ENCODE results near the gene GPRC5B. TPM values are rescaled to one million over a fixed set of nuclear protein-coding genes. Genes with fewer than 3 reads are reported as not detected.

GPRC5B gene
- polyA plus RNA-seq, 1 donor: 46.8 TPM

- Histone ChIP-seq H3K27me3 (ENCODE audit: control insufficient read depth, insufficient read depth, low read length) (no peaks in the 10 kb centered on the region), H3K9me3 (ENCODE audit: control insufficient read depth, low read depth, low read length) (no peaks in the 10 kb centered on the region), H3K36me3 (ENCODE audit: control insufficient read depth, insufficient read depth, low read length) (no peaks in the 10 kb centered on the region), H3K27ac (ENCODE audit: low read length) (no peak overlapping the region), H3K4me3 (ENCODE audit: low read length) (no peak overlapping the region), H3K4me1 (ENCODE audit: control insufficient read depth, insufficient read depth, low read length) (no peaks in the 10 kb centered on the region)
- 100% methylated on average over 2 of the region's 3 CpGs for WGBS (ENCODE audit: insufficient coverage, low lambda C conversion rate)
- no peak for DNase-seq
These were observed 49.5 kb downstream of the GPRC5B start for GRCh38 chr16:19835196-19835595.

- Histone ChIP-seq H3K27ac (ENCODE audit: low read length) (no peak overlapping the region), H3K4me1 (ENCODE audit: control insufficient read depth, insufficient read depth, low read length) (peaks cover 5% of the 10 kb centered on the region), H3K36me3 (ENCODE audit: control insufficient read depth, insufficient read depth, low read length) (no peaks in the 10 kb centered on the region), H3K4me3 (ENCODE audit: low read length) (no peak overlapping the region), H3K27me3 (ENCODE audit: control insufficient read depth, insufficient read depth, low read length) (no peaks in the 10 kb centered on the region), H3K9me3 (ENCODE audit: control insufficient read depth, low read depth, low read length) (no peaks in the 10 kb centered on the region)
- no peak for DNase-seq
- no CpG with 5 or more reads among the region's 5 CpGs for WGBS (ENCODE audit: insufficient coverage, low lambda C conversion rate)
These were observed 51.1 kb downstream of the GPRC5B start for GRCh38 chr16:19833581-19833980.

GRCh38 chr16:19833176-19833575 lies 51.5 kb downstream of the GPRC5B start:
- no peaks in the 10 kb centered on the region for H3K27me3 ChIP-seq (ENCODE audit: control insufficient read depth, insufficient read depth, low read length)
- WGBS (ENCODE audit: insufficient coverage, low lambda C conversion rate): 90% methylated on average over 2 of the region's 3 CpGs
- DNase-seq: no peak
- no peaks in the 10 kb centered on the region for H3K9me3 ChIP-seq (ENCODE audit: control insufficient read depth, low read depth, low read length)
- H3K36me3 ChIP-seq (ENCODE audit: control insufficient read depth, insufficient read depth, low read length): no peaks in the 10 kb centered on the region
- no peak overlapping the region for H3K27ac ChIP-seq (ENCODE audit: low read length)
- H3K4me3 ChIP-seq (ENCODE audit: low read length): no peak overlapping the region
- peaks cover 5% of the 10 kb centered on the region for H3K4me1 ChIP-seq (ENCODE audit: control insufficient read depth, insufficient read depth, low read length)

GRCh38 chr16:19831678-19832077 lies 53.0 kb downstream of the GPRC5B start:
- WGBS (ENCODE audit: insufficient coverage, low lambda C conversion rate): 91% methylated on average over 4 of the region's 6 CpGs
- H3K9me3 ChIP-seq (ENCODE audit: control insufficient read depth, low read depth, low read length): no peaks in the 10 kb centered on the region

GRCh38 chr16:19830902-19831560 lies 53.6 kb downstream of the GPRC5B start:
- Histone ChIP-seq H3K4me3 (ENCODE audit: low read length) (no peak overlapping the region), H3K36me3 (ENCODE audit: control insufficient read depth, insufficient read depth, low read length) (no peaks in the 10 kb centered on the region), H3K4me1 (ENCODE audit: control insufficient read depth, insufficient read depth, low read length) (peaks cover 5% of the 10 kb centered on the region), H3K27me3 (ENCODE audit: control insufficient read depth, insufficient read depth, low read length) (no peaks in the 10 kb centered on the region), H3K27ac (ENCODE audit: low read length) (no peak overlapping the region), H3K9me3 (ENCODE audit: control insufficient read depth, low read depth, low read length) (no peaks in the 10 kb centered on the region)
- no CpG with 5 or more reads among the region's 5 CpGs for WGBS (ENCODE audit: insufficient coverage, low lambda C conversion rate)
- no peak for DNase-seq

More at GRCh38 chr16:19831678-19832077, 53.0 kb downstream of the GPRC5B start:
- H3K27me3 ChIP-seq (ENCODE audit: control insufficient read depth, insufficient read depth, low read length): no peaks in the 10 kb centered on the region
- H3K4me3 ChIP-seq (ENCODE audit: low read length): no peak overlapping the region
- no peaks in the 10 kb centered on the region for H3K36me3 ChIP-seq (ENCODE audit: control insufficient read depth, insufficient read depth, low read length)
- H3K27ac ChIP-seq (ENCODE audit: low read length): no peak overlapping the region
- DNase-seq: no peak
- peaks cover 5% of the 10 kb centered on the region for H3K4me1 ChIP-seq (ENCODE audit: control insufficient read depth, insufficient read depth, low read length)

GRCh38 chr16:19829844-19830692 lies 54.6 kb downstream of the GPRC5B start:
- peak overlapping the region; percentile 1 for H3K27ac ChIP-seq (ENCODE audit: low read length)
- peak; percentile 26 to 68 for DNase-seq
- no peaks in the 10 kb centered on the region for H3K36me3 ChIP-seq (ENCODE audit: control insufficient read depth, insufficient read depth, low read length)
- peaks cover 5% of the 10 kb centered on the region for H3K4me1 ChIP-seq (ENCODE audit: control insufficient read depth, insufficient read depth, low read length)
- no peak overlapping the region for H3K4me3 ChIP-seq (ENCODE audit: low read length)
- H3K9me3 ChIP-seq (ENCODE audit: control insufficient read depth, low read depth, low read length): no peaks in the 10 kb centered on the region
- WGBS (ENCODE audit: insufficient coverage, low lambda C conversion rate): no CpG with 5 or more reads among the region's 9 CpGs
- no peaks in the 10 kb centered on the region for H3K27me3 ChIP-seq (ENCODE audit: control insufficient read depth, insufficient read depth, low read length)

GRCh38 chr16:19824216-19824615 lies 60.4 kb downstream of the GPRC5B start:
- WGBS (ENCODE audit: insufficient coverage, low lambda C conversion rate): no CpG with 5 or more reads among the region's 5 CpGs
- Histone ChIP-seq H3K36me3 (ENCODE audit: control insufficient read depth, insufficient read depth, low read length) (no peaks in the 10 kb centered on the region), H3K4me1 (ENCODE audit: control insufficient read depth, insufficient read depth, low read length) (no peaks in the 10 kb centered on the region), H3K9me3 (ENCODE audit: control insufficient read depth, low read depth, low read length) (no peaks in the 10 kb centered on the region), H3K4me3 (ENCODE audit: low read length) (no peak overlapping the region), H3K27me3 (ENCODE audit: control insufficient read depth, insufficient read depth, low read length) (no peaks in the 10 kb centered on the region), H3K27ac (ENCODE audit: low read length) (no peak overlapping the region)
- DNase-seq: no peak

GRCh38 chr16:19823322-19823721 lies 61.3 kb downstream of the GPRC5B start:
- no peaks in the 10 kb centered on the region for H3K4me1 ChIP-seq (ENCODE audit: control insufficient read depth, insufficient read depth, low read length)
- no peaks in the 10 kb centered on the region for H3K27me3 ChIP-seq (ENCODE audit: control insufficient read depth, insufficient read depth, low read length)
- H3K9me3 ChIP-seq (ENCODE audit: control insufficient read depth, low read depth, low read length): no peaks in the 10 kb centered on the region
- no peak overlapping the region for H3K4me3 ChIP-seq (ENCODE audit: low read length)
- no peaks in the 10 kb centered on the region for H3K36me3 ChIP-seq (ENCODE audit: control insufficient read depth, insufficient read depth, low read length)
- DNase-seq: no peak
- H3K27ac ChIP-seq (ENCODE audit: low read length): no peak overlapping the region
- WGBS (ENCODE audit: insufficient coverage, low lambda C conversion rate): no CpG with 5 or more reads among the region's 6 CpGs

- Histone ChIP-seq H3K36me3 (ENCODE audit: control insufficient read depth, insufficient read depth, low read length) (no peaks in the 10 kb centered on the region), H3K4me1 (ENCODE audit: control insufficient read depth, insufficient read depth, low read length) (no peaks in the 10 kb centered on the region), H3K27ac (ENCODE audit: low read length) (no peak overlapping the region), H3K27me3 (ENCODE audit: control insufficient read depth, insufficient read depth, low read length) (no peaks in the 10 kb centered on the region), H3K9me3 (ENCODE audit: control insufficient read depth, low read depth, low read length) (no peaks in the 10 kb centered on the region), H3K4me3 (ENCODE audit: low read length) (no peak overlapping the region)
- WGBS (ENCODE audit: insufficient coverage, low lambda C conversion rate): 100% methylated on average over 1 of the region's 2 CpGs
- DNase-seq: no peak
These were observed 62.1 kb downstream of the GPRC5B start for GRCh38 chr16:19822533-19822932.

GRCh38 chr16:19817875-19818274 lies 66.8 kb downstream of the GPRC5B start:
- Histone ChIP-seq H3K4me1 (ENCODE audit: control insufficient read depth, insufficient read depth, low read length) (no peaks in the 10 kb centered on the region), H3K27ac (ENCODE audit: low read length) (no peak overlapping the region)

More at GRCh38 chr16:19817875-19818274, 66.8 kb downstream of the GPRC5B start:
- Histone ChIP-seq H3K9me3 (ENCODE audit: control insufficient read depth, low read depth, low read length) (no peaks in the 10 kb centered on the region), H3K27me3 (ENCODE audit: control insufficient read depth, insufficient read depth, low read length) (no peaks in the 10 kb centered on the region), H3K36me3 (ENCODE audit: control insufficient read depth, insufficient read depth, low read length) (no peaks in the 10 kb centered on the region), H3K4me3 (ENCODE audit: low read length) (no peak overlapping the region)
- 29% methylated on average over 1 of the region's 7 CpGs for WGBS (ENCODE audit: insufficient coverage, low lambda C conversion rate)
- DNase-seq: peak in 1 of 2 donors; percentile 23

Data from large intestine (tissue), 3 donors.